ENCODE results near the gene PPP1R9A. TPM values are rescaled to one million over a fixed set of nuclear protein-coding genes. Genes with fewer than 3 reads are reported as not detected.

Gene PPP1R9A
- total RNA-seq, 1 donor, result 4.0 TPM

- no peak for DNase-seq (ENCODE audit: low read depth in 2 of 3, low spot score in 2 of 3)
These were observed 283.1 kb downstream of the PPP1R9A start for GRCh38 chr7:95190515-95190914.

- DNase-seq (ENCODE audit: low read depth in 2 of 3, low spot score in 2 of 3), result no peak
These were observed 284.4 kb downstream of the PPP1R9A start for GRCh38 chr7:95191795-95192194.

DNA sequence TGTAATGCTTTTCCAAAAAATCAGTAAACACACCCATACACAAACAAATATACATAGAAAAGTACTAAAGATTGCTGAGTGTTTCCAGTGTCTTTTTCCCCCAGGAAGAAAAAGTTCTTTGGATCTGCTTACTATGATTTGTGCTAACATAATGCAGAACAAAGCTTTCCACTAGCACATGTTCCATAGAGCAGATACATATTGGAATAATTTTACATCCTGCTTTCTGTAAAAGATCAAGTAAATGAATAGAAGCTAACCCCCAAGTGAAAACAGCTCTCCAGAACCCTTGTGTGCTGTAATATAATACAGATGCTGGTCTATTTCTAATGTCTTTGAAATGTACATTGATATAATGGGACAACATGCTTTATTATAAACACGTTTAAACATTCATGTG is 291.5 kb downstream of the PPP1R9A start:
- no peak for DNase-seq (ENCODE audit: low read depth in 2 of 3, low spot score in 2 of 3)

- DNase-seq (ENCODE audit: low read depth in 2 of 3, low spot score in 2 of 3), result peak in 2 of 3 donors; percentile 17 to 50
These were observed 292.6 kb downstream of the PPP1R9A start for GRCh38 chr7:95199779-95200558.

DNA sequence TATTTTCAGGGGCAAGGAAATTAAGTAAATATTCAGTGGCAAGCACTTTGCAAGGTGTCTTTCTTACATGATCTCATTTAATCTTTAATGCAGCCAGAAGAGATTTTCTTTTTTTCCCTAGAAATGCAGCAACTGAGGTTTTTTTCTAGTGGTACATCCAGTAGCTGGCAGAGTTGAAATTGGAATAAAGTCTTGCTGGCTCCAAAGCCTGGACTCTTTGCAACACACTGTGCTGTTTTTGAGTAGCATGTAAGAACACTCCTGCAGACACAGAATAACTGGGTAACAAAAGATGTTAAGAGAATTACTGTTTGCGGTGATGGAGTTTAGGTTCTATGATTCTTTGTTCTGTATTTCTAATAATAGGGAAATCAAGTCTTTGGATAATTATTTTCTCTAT is 293.3 kb downstream of the PPP1R9A start:
- no peak for DNase-seq (ENCODE audit: low read depth in 2 of 3, low spot score in 2 of 3)

DNA sequence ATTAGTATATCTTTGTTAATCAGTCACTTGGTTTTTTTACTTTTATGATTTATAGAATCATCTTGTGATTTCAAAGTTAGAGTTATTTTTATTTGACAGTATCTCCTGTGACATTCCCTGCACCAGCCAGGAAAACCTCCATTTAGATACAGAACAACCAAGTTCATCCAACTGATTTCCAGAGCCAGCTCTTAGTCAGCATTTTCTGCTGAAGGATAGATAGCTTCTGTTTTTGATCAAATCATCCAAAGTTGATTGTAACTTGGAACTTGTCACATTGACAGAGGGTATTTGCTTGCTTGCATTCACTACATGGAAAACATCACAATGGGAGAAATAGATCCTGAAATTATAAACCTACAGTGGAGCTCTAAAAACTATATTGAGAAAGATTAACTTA is 294.3 kb downstream of the PPP1R9A start:
- no peak for DNase-seq (ENCODE audit: low read depth in 2 of 3, low spot score in 2 of 3)

- DNase-seq (ENCODE audit: low read depth in 2 of 3, low spot score in 2 of 3), result no peak
These were observed 297.2 kb downstream of the PPP1R9A start for GRCh38 chr7:95204618-95205017.

DNA sequence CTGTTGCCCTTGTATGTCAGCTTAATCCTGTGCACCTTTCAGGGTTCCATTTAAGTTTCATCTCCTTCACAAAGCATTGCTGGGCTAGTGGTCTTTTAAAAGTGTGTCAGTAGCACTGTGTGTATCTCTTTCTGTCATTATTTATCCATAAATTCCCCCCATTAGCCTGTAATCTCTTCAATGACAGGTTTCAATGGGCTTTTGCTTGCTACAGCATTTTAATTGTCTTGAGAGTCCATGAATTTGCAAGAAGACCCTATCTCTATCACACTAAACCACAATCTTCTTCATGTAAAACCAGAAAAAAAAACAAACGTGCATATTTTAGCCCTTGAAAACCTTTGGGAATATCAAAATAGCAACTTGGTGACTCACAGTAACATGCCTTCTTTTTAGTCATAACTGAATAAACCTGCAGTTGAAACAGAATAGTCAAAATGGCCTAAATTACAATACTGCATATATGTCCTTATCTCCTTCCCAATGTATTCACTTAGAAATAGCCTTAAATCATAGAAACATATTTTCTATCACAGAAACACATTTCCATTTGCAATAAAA is 298.4 kb downstream of the PPP1R9A start:
- DNase-seq (ENCODE audit: low read depth in 2 of 3, low spot score in 2 of 3), result no peak

DNA sequence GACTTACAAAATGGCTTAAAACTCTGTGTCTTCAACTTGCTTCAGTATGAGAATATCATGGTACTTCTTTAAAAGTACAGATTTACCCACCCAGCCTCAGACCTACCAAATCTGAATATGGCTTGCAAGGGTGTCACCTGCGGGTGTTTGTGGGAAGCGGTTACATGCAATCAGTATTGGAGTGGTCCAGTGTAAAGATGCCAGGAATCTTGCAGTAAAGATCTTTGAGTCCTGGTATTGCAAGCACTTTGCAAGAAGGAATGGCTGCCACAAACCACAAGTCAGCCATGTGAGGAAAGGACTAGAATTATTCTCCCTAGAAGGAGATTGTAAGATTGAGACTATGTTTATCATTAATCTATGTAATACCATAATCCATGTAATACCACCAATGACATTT is 301.9 kb downstream of the PPP1R9A start:
- DNase-seq (ENCODE audit: low read depth in 2 of 3, low spot score in 2 of 3), result no peak

DNA sequence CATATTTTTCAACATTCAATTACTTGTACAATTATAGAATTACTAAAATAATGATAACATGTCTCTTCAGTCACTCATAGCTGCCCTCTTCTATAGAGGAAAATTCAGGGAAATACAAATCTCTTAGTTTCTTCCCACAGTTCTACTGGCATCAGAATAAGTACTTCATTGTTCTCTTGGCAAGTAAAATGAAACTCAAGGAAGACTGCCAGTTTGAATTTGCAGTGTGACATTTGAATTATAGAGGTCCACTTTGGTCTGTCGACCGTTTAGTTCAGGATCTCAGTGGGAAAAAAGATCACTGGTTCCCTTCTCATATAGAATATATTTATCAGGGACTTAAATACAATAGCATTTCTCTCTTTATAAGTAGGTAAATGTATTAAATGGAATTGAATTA is 302.4 kb downstream of the PPP1R9A start:
- DNase-seq (ENCODE audit: low read depth in 2 of 3, low spot score in 2 of 3), result no peak

- DNase-seq (ENCODE audit: low read depth in 2 of 3, low spot score in 2 of 3), result no peak
These were observed 305.8 kb downstream of the PPP1R9A start for GRCh38 chr7:95213148-95213547.

GRCh38 chr7:95213809-95214492 is 306.6 kb downstream of the PPP1R9A start:
- no peak for DNase-seq (ENCODE audit: low read depth in 2 of 3, low spot score in 2 of 3)

GRCh38 chr7:95219721-95220120 is 312.3 kb downstream of the PPP1R9A start:
- DNase-seq (ENCODE audit: low read depth in 2 of 3, low spot score in 2 of 3), result no peak

DNA sequence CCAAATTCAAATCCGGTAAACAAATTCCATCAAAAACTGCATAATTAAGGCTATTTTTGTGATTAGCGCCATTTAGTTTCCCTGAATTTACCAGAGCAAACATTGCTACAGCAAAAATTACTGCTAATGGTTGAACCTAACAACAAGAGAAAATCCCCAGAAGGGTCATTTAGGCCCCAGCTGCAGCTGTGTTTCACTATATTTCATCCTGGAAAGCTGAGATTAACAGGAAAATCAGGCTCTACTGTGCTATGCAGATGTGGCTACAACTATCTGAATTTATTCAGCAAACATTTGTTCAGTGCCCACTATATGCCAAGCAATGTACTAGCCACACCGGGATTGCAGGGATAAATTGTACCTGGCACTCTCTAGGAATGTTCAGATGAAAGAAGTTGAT is 312.9 kb downstream of the PPP1R9A start:
- DNase-seq (ENCODE audit: low read depth in 2 of 3, low spot score in 2 of 3), result no peak

GRCh38 chr7:95225301-95225700 is 317.9 kb downstream of the PPP1R9A start:
- no peak for DNase-seq (ENCODE audit: low read depth in 2 of 3, low spot score in 2 of 3)

- DNase-seq (ENCODE audit: low read depth in 2 of 3, low spot score in 2 of 3), result no peak
These were observed 321.9 kb downstream of the PPP1R9A start for GRCh38 chr7:95229301-95229700.

GRCh38 chr7:95238252-95238943 is 331.0 kb downstream of the PPP1R9A start:
- DNase-seq (ENCODE audit: low read depth in 2 of 3, low spot score in 2 of 3), result no peak

DNA sequence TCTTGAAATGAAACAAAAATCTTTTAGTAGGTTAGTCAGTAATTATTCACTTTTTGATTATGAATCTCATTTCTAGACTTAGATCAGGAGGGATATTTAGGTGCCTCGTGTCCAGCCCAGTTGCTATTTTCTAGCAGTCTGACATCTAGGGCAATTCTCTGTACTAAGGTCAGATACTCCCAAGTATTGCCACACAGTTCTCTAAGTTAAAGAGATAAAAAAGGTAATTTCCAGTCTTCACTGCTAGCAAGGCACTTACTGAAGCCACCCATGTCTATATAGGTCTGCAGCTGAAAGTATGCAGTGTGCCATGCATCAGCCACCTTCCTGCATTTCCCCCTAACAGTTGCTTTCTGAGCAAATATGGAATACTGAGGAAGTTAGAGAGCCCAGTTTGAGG is 333.5 kb downstream of the PPP1R9A start:
- DNase-seq (ENCODE audit: low read depth in 2 of 3, low spot score in 2 of 3), result no peak

DNA sequence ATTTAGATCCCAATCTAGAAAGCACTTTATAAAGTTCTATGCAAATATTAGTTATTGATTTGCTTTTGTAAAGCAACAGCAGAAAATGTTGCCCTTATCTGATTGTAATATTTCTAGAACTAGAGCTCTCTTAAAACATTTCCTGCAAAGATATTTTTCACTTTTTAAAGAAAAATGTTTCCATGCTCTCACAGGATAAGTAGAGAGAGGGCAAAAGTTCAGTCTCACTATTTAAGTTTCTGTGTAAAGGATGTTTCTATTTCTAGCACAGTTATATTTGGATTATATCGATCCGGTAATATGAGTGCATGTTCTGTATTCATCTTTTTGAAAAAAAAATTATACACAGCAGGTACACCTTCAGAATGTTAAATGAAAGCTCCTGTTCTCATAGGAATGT is 334.9 kb downstream of the PPP1R9A start:
- no peak for DNase-seq (ENCODE audit: low read depth in 2 of 3, low spot score in 2 of 3)

GRCh38 chr7:95244616-95245015 is 337.2 kb downstream of the PPP1R9A start:
- DNase-seq (ENCODE audit: low read depth in 2 of 3, low spot score in 2 of 3), result no peak

DNA sequence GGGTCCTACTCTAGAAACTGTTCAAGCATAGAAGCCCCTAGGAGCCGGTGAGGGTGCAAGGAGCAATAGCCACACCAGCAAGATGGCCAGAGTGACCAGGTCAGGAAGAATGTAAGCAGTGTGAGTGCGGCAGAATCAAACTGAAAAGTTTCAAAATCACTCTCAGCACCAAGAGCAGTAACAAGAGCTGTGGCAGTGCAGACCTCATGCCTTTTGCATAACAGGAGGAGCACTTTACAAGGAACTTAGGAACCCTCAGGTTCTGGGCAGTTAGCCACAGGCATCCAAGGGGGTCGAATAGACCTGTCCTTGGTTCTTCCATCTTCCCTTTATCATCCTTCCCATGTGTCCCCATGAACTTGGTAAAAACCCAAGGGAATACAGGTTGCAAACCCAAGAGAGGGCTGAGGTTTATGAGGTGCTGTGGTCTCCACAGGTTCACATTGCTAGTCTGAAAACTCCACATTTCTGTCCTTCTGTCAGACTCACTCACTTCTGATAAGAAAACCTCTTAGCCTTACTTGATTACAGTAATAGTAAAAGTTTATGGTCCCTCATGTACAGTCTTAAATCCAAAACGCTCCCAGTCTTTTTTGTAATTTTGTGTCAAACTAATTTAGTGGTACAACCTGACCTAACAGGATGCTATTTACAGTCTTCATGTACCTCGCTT is 338.6 kb downstream of the PPP1R9A start:
- DNase-seq (ENCODE audit: low read depth in 2 of 3, low spot score in 2 of 3), result no peak
